HG02938 (cell line): ENCODE measurements around the gene GPR161.

Experiments
- ATAC-seq: cut with Tn5 transposase; IDR thresholded peaks from one replicate; pipeline ENCODE4 v1.9.1; 2021; ENCODE audit warnings: mild to moderate bottlenecking, moderate library complexity; ENCODE audit not compliant: unreplicated experiment

GPR161 gene

GRCh38 chr1:168042362-168042761, 94.4 kb downstream of the GPR161 start:
- ATAC-seq, result no peak

GRCh38 chr1:168035345-168035744, 101.4 kb downstream of the GPR161 start:
- no peak for ATAC-seq

- no peak for ATAC-seq
Measured at GRCh38 chr1:168032029-168032428, 104.7 kb downstream of the GPR161 start.

GRCh38 chr1:168031627-168032026, 105.1 kb downstream of the GPR161 start:
- ATAC-seq, result no peak

- no peak for ATAC-seq
Measured at GRCh38 chr1:168031198-168031597, 105.5 kb downstream of the GPR161 start.
